Activated CD4-positive, alpha-beta T cell treated with anti-CD3 and anti-CD28 coated beads for 4 hours (primary cell): ENCODE data around the gene C1QTNF3.
"Not testable (repeated sequence)": the region's sequence is repeated elsewhere in the genome, so short reads cannot be mapped to it uniquely, and the experiment has no call there.

Experiments used
- DNase-seq, 2 donors: peaks; one replicate each; pipeline ENCODE4 v3.0.0-alpha.2; 2020

The C1QTNF3 gene

GRCh38 chr5:34051374-34051980, 8.5 kb upstream of the C1QTNF3 start:
- DNase-seq, result no peak

- no peak for DNase-seq
These were observed 5.0 kb upstream of the C1QTNF3 start for GRCh38 chr5:34047774-34048572.

- DNase-seq, result no peak
These were observed 4.1 kb upstream of the C1QTNF3 start for GRCh38 chr5:34047143-34047542.

- no peak for DNase-seq
These were observed 3.0 kb upstream of the C1QTNF3 start for GRCh38 chr5:34045996-34046395.

- no peak for DNase-seq
These were observed 2.0 kb upstream of the C1QTNF3 start for GRCh38 chr5:34045023-34045422.

- no peak for DNase-seq
These were observed 692 bp downstream of the C1QTNF3 start for GRCh38 chr5:34042321-34042720.

GRCh38 chr5:34041247-34041972, 1.6 kb downstream of the C1QTNF3 start:
- no peak for DNase-seq

- DNase-seq, result no peak
These were observed 2.5 kb downstream of the C1QTNF3 start for GRCh38 chr5:34040472-34040871.

GRCh38 chr5:34039398-34040157, 3.4 kb downstream of the C1QTNF3 start:
- DNase-seq, result no peak

GRCh38 chr5:34038838-34039237, 4.2 kb downstream of the C1QTNF3 start:
- no peak for DNase-seq

- no peak for DNase-seq
These were observed 4.6 kb downstream of the C1QTNF3 start for GRCh38 chr5:34038390-34038789.

GRCh38 chr5:34037726-34038125, 5.3 kb downstream of the C1QTNF3 start:
- no peak for DNase-seq

- no peak for DNase-seq
These were observed 7.3 kb downstream of the C1QTNF3 start for GRCh38 chr5:34035756-34036155.

GRCh38 chr5:34034534-34035327, 8.3 kb downstream of the C1QTNF3 start:
- no peak for DNase-seq

- no peak for DNase-seq
These were observed 11.0 kb downstream of the C1QTNF3 start for GRCh38 chr5:34031966-34032365.

GRCh38 chr5:34031117-34031516, 11.9 kb downstream of the C1QTNF3 start:
- DNase-seq, result no peak

- not testable (repeated sequence) for DNase-seq
These were observed 12.4 kb downstream of the C1QTNF3 start for GRCh38 chr5:34030585-34030984.

GRCh38 chr5:34030048-34030447, 13.0 kb downstream of the C1QTNF3 start:
- DNase-seq, result no peak

- no peak for DNase-seq
These were observed 14.7 kb downstream of the C1QTNF3 start for GRCh38 chr5:34028349-34028748.

- DNase-seq, result no peak
These were observed 16.8 kb downstream of the C1QTNF3 start for GRCh38 chr5:34026089-34026761.

- DNase-seq, result no peak
These were observed 20.8 kb downstream of the C1QTNF3 start for GRCh38 chr5:34022121-34022705.
